Skin epidermis (tissue), 12 donors: ENCODE data around the gene MDFI.
A peak's percentile ranks its signal among the peaks of the same experiment; 100 is the strongest.

Source experiments
- H3K27ac ChIP-seq, 21 experiments: fragments of 200-600 bp; sonication (generic) in 11 of 21; one replicate each; pipeline ENCODE4 v1.5.0; 2020; ENCODE audit warnings: mild to moderate bottlenecking in 3 of 21, inconsistent platforms in 2 of 21, moderate library complexity in 2 of 21
- H3K4me3 ChIP-seq, 7 experiments: fragments of 200-600 bp; sonication (generic) in 2 of 7; one replicate each; pipeline ENCODE4 v1.5.0; 2020; ENCODE audit warnings: inconsistent platforms in 2 of 7, mild to moderate bottlenecking in 2 of 7, moderate library complexity in 1 of 7

Gene MDFI

GRCh38 chr6:41693281-41694240 lies 55.3 kb downstream of the MDFI start:
- Histone ChIP-seq H3K4me3 (no peak overlapping the region), H3K27ac (no peak overlapping the region)

GRCh38 chr6:41694815-41695526 lies 56.7 kb downstream of the MDFI start:
- Histone ChIP-seq H3K4me3 (no peak overlapping the region), H3K27ac (no peak overlapping the region)

- Histone ChIP-seq H3K4me3 (no peak overlapping the region), H3K27ac (no peak overlapping the region)
Observed at GRCh38 chr6:41695825-41696224, 57.6 kb downstream of the MDFI start.

GRCh38 chr6:41696788-41697187 lies 58.5 kb downstream of the MDFI start:
- Histone ChIP-seq H3K27ac (no peak overlapping the region), H3K4me3 (no peak overlapping the region)

GRCh38 chr6:41697861-41698781 lies 59.9 kb downstream of the MDFI start:
- Histone ChIP-seq H3K27ac (peak overlapping the region in 7 of 21 experiments; percentile 16 to 60 (median 29)), H3K4me3 (no peak overlapping the region)

GRCh38 chr6:41699063-41699462 lies 60.8 kb downstream of the MDFI start:
- Histone ChIP-seq H3K27ac (peak overlapping the region in 6 of 21 experiments; percentile 6 to 60 (median 26)), H3K4me3 (no peak overlapping the region)

- Histone ChIP-seq H3K4me3 (no peak overlapping the region), H3K27ac (peak overlapping the region in 1 of 21 experiments; percentile 34)
Observed at GRCh38 chr6:41700463-41701347, 62.4 kb downstream of the MDFI start.

- Histone ChIP-seq H3K4me3 (no peak overlapping the region), H3K27ac (no peak overlapping the region)
Observed at GRCh38 chr6:41702089-41702745, 63.9 kb downstream of the MDFI start.

- no peak overlapping the region for H3K27ac ChIP-seq
- no peak overlapping the region for H3K4me3 ChIP-seq
Observed at GRCh38 chr6:41702771-41703494, 64.7 kb downstream of the MDFI start.
